IMR-90 (cell line): Measurements from ENCODE around the gene MPPED2. TPM values are rescaled to one million over a fixed set of nuclear protein-coding genes. Genes with fewer than 3 reads are reported as not detected.

Source experiments
- ATAC-seq: fragments of 200-7000 bp; cut with Tn5 transposase; 2 replicates; pipeline ENCODE4 v1.9.1; 2020; ENCODE audit warnings: low read depth, mild to moderate bottlenecking, moderate library complexity
- BruUV-seq: library from RNA; stranded (reverse); fragments of 400-500 nt; replicated peaks from 2 replicates; lab custom pipeline; 2021; lab: Mats Ljungman, UMichigan
- CTCF ChIA-PET: fragments of 300-600 bp; formaldehyde crosslinking; extraction: SDS; loops from one replicate; lab custom pipeline; 2021; ENCODE audit warnings: antibody characterized with exemption; lab: Yijun Ruan, JAX
- POLR2A ChIA-PET: fragments of 300-600 bp; sonication (Branson Sonifier 250); formaldehyde crosslinking; loops from one replicate; lab custom pipeline; 2022; ENCODE audit warnings: antibody characterized with exemption; ENCODE audit not compliant: unreplicated experiment; lab: Charles Lee
- DNase-seq: peaks from one replicate; pipeline ENCODE4 v3.0.0; 2013
- H2AFZ ChIP-seq: replicated peaks from 2 replicates; pipeline ENCODE3; 2013; ENCODE audit warnings: low read length, mild to moderate bottlenecking; ENCODE audit not compliant: poor library complexity
- H2AK5ac ChIP-seq: 2 replicates; pipeline ENCODE4 v1.6.1; 2013; ENCODE audit warnings: low read depth, low read length, inconsistent platforms
- H2AK9ac ChIP-seq: replicated peaks from 2 replicates; pipeline ENCODE3; 2013; ENCODE audit warnings: mild to moderate bottlenecking, low read depth, low read length, moderate library complexity; ENCODE audit not compliant: poor library complexity
- H2BK120ac ChIP-seq: 2 replicates; pipeline ENCODE4 v1.6.1; 2013; ENCODE audit warnings: low read depth, low read length, inconsistent platforms
- H2BK15ac ChIP-seq: 3 replicates; pipeline ENCODE4 v1.6.1; 2013; ENCODE audit warnings: low read depth, low read length, inconsistent platforms
- H2BK20ac ChIP-seq: 2 replicates; pipeline ENCODE4 v1.6.1; 2013; ENCODE audit warnings: low read depth, mild to moderate bottlenecking, inconsistent platforms, low read length, moderate library complexity
- H2BK5ac ChIP-seq: 2 replicates; pipeline ENCODE4 v1.6.1; 2013; ENCODE audit warnings: mild to moderate bottlenecking, low read depth, low read length, inconsistent platforms; ENCODE audit not compliant: poor library complexity, severe bottlenecking
- H3K14ac ChIP-seq: replicated peaks from 2 replicates; pipeline ENCODE4 v1.6.1; 2013; ENCODE audit warnings: low read depth, low read length, inconsistent platforms
- H3K18ac ChIP-seq: 2 replicates; pipeline ENCODE4 v1.6.1; 2013; ENCODE audit warnings: low read depth, low read length, control low read depth
- H3K23ac ChIP-seq: 2 replicates; pipeline ENCODE4 v1.6.1; 2013; ENCODE audit warnings: low read depth, low read length, inconsistent platforms
- H3K27ac ChIP-seq: 2 replicates; pipeline ENCODE4 v1.5.1; 2013; ENCODE audit warnings: mild to moderate bottlenecking, control low read depth, low read length; ENCODE audit not compliant: insufficient read depth
- H3K27me3 ChIP-seq: 2 replicates; pipeline ENCODE4 v1.6.1; 2013; ENCODE audit warnings: low read length; ENCODE audit not compliant: control insufficient read depth, insufficient read depth
- H3K36me3 ChIP-seq: 2 replicates; pipeline ENCODE4 v1.6.1; 2013; ENCODE audit warnings: low read length, mixed read lengths; ENCODE audit not compliant: control insufficient read depth, insufficient read depth
- H3K4ac ChIP-seq: 2 replicates; pipeline ENCODE4 v1.6.1; 2013; ENCODE audit warnings: low read depth, low read length, inconsistent platforms
- H3K4me1 ChIP-seq: 2 replicates; pipeline ENCODE4 v1.6.1; 2013; ENCODE audit warnings: low read length, mixed read lengths; ENCODE audit not compliant: control insufficient read depth, insufficient read depth
- H3K4me2 ChIP-seq: 2 replicates; pipeline ENCODE4 v1.6.1; 2013; ENCODE audit warnings: low read depth, mild to moderate bottlenecking, control low read depth, low read length, moderate library complexity
- H3K4me3 ChIP-seq: 2 replicates; pipeline ENCODE4 v1.5.1; 2013; ENCODE audit warnings: low read depth, mild to moderate bottlenecking, control low read depth, low read length, moderate library complexity; ENCODE audit not compliant: insufficient read depth
- H3K56ac ChIP-seq: 2 replicates; pipeline ENCODE4 v1.6.1; 2013; ENCODE audit warnings: low read length, inconsistent platforms; ENCODE audit not compliant: insufficient read depth; ENCODE audit errors: extremely low read depth
- H3K79me1 ChIP-seq, 2 experiments: 2 replicates each; pipeline ENCODE4 v1.6.1; 2013; ENCODE audit warnings: low read length in 2 of 2, inconsistent platforms in 1 of 2, low read depth in 1 of 2
- H3K9ac ChIP-seq: 2 replicates; pipeline ENCODE4 v1.6.1; 2013; ENCODE audit warnings: low read depth, low read length, control low read depth
- H3K9me1 ChIP-seq: 2 replicates; pipeline ENCODE4 v1.6.1; 2013; ENCODE audit warnings: low read length, inconsistent platforms; ENCODE audit not compliant: insufficient read depth
- H3K9me3 ChIP-seq: 2 replicates; pipeline ENCODE4 v1.6.1; 2013; ENCODE audit warnings: low read length; ENCODE audit not compliant: control insufficient read depth, insufficient read depth
- H4K20me1 ChIP-seq: 2 replicates; pipeline ENCODE4 v1.6.1; 2013; ENCODE audit warnings: low read length, inconsistent platforms; ENCODE audit not compliant: insufficient read depth
- H4K5ac ChIP-seq: 2 replicates; pipeline ENCODE4 v1.6.1; 2013; ENCODE audit warnings: mild to moderate bottlenecking, low read depth, low read length, control low read depth
- H4K8ac ChIP-seq, 2 experiments: 2 replicates each; pipeline ENCODE4 v1.6.1; 2013; ENCODE audit warnings: low read depth in 2 of 2, low read length in 2 of 2, control low read depth in 1 of 2, inconsistent platforms in 1 of 2
- H4K91ac ChIP-seq: 2 replicates; pipeline ENCODE4 v1.6.1; 2013; ENCODE audit warnings: low read depth, low read length, inconsistent platforms; ENCODE audit not compliant: insufficient read depth
- BHLHE40 ChIP-seq: fragments of 150-350 bp; IDR thresholded peaks from 2 replicates; pipeline ENCODE4 v1.6.1; 2016; ENCODE audit warnings: mild to moderate bottlenecking, low read depth, low read length
- CEBPB ChIP-seq: IDR thresholded peaks from 2 replicates; pipeline ENCODE4 v1.6.1; 2012; ENCODE audit warnings: low read depth, low read length, improper control_type of control experiment
- CHD1 ChIP-seq: IDR thresholded peaks from 2 replicates; pipeline ENCODE4 v1.6.1; 2012; ENCODE audit warnings: low read depth, low read length, improper control_type of control experiment
- CTCF ChIP-seq: conservative IDR thresholded peaks from 2 replicates; pipeline ENCODE4 v1.5.1; 2012; ENCODE audit warnings: mild to moderate bottlenecking, low read depth, low read length, improper control_type of control experiment
- ELK1 ChIP-seq: fragments of 150-350 bp; IDR thresholded peaks from 2 replicates; pipeline ENCODE4 v1.6.1; 2016; ENCODE audit warnings: low read depth, mild to moderate bottlenecking, low read length, moderate library complexity, borderline replicate concordance
- FOS ChIP-seq: fragments of 150-350 bp; IDR thresholded peaks from 2 replicates; pipeline ENCODE4 v1.6.1; 2016; ENCODE audit warnings: low read depth, low read length
- MAFK ChIP-seq: IDR thresholded peaks from 2 replicates; pipeline ENCODE4 v1.6.1; 2012; ENCODE audit warnings: low read depth, low read length, improper control_type of control experiment
- MAZ ChIP-seq: IDR thresholded peaks from 2 replicates; pipeline ENCODE4 v1.6.1; 2012; ENCODE audit warnings: low read depth, mild to moderate bottlenecking, low read length, improper control_type of control experiment, moderate library complexity, borderline replicate concordance
- MXI1 ChIP-seq: IDR thresholded peaks from 2 replicates; pipeline ENCODE4 v1.6.1; 2012; ENCODE audit warnings: low read depth, mild to moderate bottlenecking, low read length, moderate library complexity, borderline replicate concordance
- NFE2L2 ChIP-seq: fragments of 150-350 bp; IDR thresholded peaks from 2 replicates; pipeline ENCODE4 v1.6.1; 2016; ENCODE audit warnings: low read depth, mild to moderate bottlenecking, low read length
- POLR2A ChIP-seq: IDR thresholded peaks from 2 replicates; pipeline ENCODE4 v1.6.1; 2012; ENCODE audit warnings: mild to moderate bottlenecking, low read depth, low read length
- RAD21 ChIP-seq: IDR thresholded peaks from 2 replicates; pipeline ENCODE4 v1.6.1; 2012; ENCODE audit warnings: low read length, improper control_type of control experiment
- RCOR1 ChIP-seq: IDR thresholded peaks from 2 replicates; pipeline ENCODE4 v1.6.1; 2012; ENCODE audit warnings: mild to moderate bottlenecking, low read length, improper control_type of control experiment; ENCODE audit not compliant: insufficient replicate concordance
- RFX5 ChIP-seq: IDR thresholded peaks from 2 replicates; pipeline ENCODE4 v1.8.0; 2012; ENCODE audit warnings: low read depth, mild to moderate bottlenecking, low read length, moderate library complexity
- SMC3 ChIP-seq: fragments of 150-350 bp; IDR thresholded peaks from 2 replicates; pipeline ENCODE4 v1.6.1; 2016; ENCODE audit warnings: low read depth, mild to moderate bottlenecking, antibody characterized with exemption, low read length, moderate library complexity
- USF2 ChIP-seq: fragments of 150-350 bp; IDR thresholded peaks from 2 replicates; pipeline ENCODE4 v1.6.1; 2017; ENCODE audit warnings: mild to moderate bottlenecking, antibody characterized with exemption, low read length, low read depth
- WGBS, 2 experiments: methylation state at CpG; one replicate each; pipeline versions ENCODE4 v1.1.5 to v1.1.7; 2013; ENCODE audit warnings: missing lambda C conversion rate in 2 of 2; ENCODE audit not compliant: insufficient read length in 1 of 2; ENCODE audit errors: extremely low coverage in 2 of 2; 5-methylcytosine and 5-hydroxymethylcytosine counted together
- dilution Hi-C: fragments of 300-500 bp; cut with HindIII; formaldehyde crosslinking; loops from one replicate; pipeline ENCODE4 v1.14.3; 2018; ENCODE audit warnings: low sequenced_read_pairs; ENCODE audit not compliant: unreplicated experiment
- in situ Hi-C: fragments of 300-500 bp; cut with MboI; formaldehyde crosslinking; loops from 3 replicates; pipeline ENCODE4 v1.14.3; 2019; ENCODE audit warnings: low sequenced_read_pairs, inconsistent platforms, mixed read lengths
- intact Hi-C: fragments of 100-400 bp; cut with micrococcal nuclease; formaldehyde crosslinking; loops from 2 replicates; pipeline ENCODE4 v1.10.0; 2022
- polyA plus RNA-seq, 3 experiments: library from polyadenylated mRNA; depleted of rRNA; stranded (reverse); fragments of >200 nt; gene quantifications; 2 replicates each; pipeline ENCODE4 v1.2.3, GENCODE V29; 2012; ENCODE audit warnings: low replicate concordance in 1 of 3
- total RNA-seq: library from RNA; depleted of rRNA; stranded (reverse); fragments of >200 nt; gene quantifications from 2 replicates; pipeline ENCODE4 v1.2.3, GENCODE V29; 2012

The MPPED2 gene
- total and polyA plus RNA-seq, 2 of the 4 experiments (the other 2 are of a cell fraction), result 0.10 TPM; not detected in 1

- Histone ChIP-seq H3K9me1 (no peaks in the 10 kb centered on the region), H3K18ac (no peak overlapping the region), H3K9ac (no peak overlapping the region), H2BK20ac (no peak overlapping the region), H2AK5ac (no peak overlapping the region), H3K9me3 (no peaks in the 10 kb centered on the region), H4K5ac (no peak overlapping the region), H3K79me1 (no peaks in the 10 kb centered on the region), H3K4me2 (no peak overlapping the region), H2BK15ac (no peak overlapping the region), H2BK120ac (no peak overlapping the region), H4K8ac (no peak overlapping the region), H2AFZ (no peak overlapping the region), H4K91ac (no peak overlapping the region), H3K23ac (no peak overlapping the region), H3K4me1 (no peaks in the 10 kb centered on the region), H3K4ac (no peak overlapping the region), H3K27ac (no peak overlapping the region), H3K36me3 (no peaks in the 10 kb centered on the region), H3K14ac (no peak overlapping the region), H2AK9ac (no peak overlapping the region), H3K27me3 (no peaks in the 10 kb centered on the region), H4K20me1 (no peaks in the 10 kb centered on the region), H3K4me3 (no peak overlapping the region), H2BK5ac (no peak overlapping the region), H3K56ac (no peak overlapping the region)
- ATAC-seq (no peak), DNase-seq (no peak)
- POLR2A ChIA-PET, result no interaction called here
- TF ChIP-seq POLR2A (no peak), RCOR1 (no peak), BHLHE40 (no peak), MAZ (no peak), CHD1 (no peak), SMC3 (no peak), MAFK (no peak), ELK1 (no peak), RAD21 (no peak), CTCF (no peak), MXI1 (no peak), FOS (no peak), NFE2L2 (no peak), USF2 (no peak), RFX5 (no peak), CEBPB (no peak)
- no TSS peak for BruUV-seq
- WGBS, 2 experiments, result no CpG with 5 or more reads among the region's 2 CpGs
- CTCF ChIA-PET, result no interaction called here
- dilution Hi-C loops (no loop called here), intact Hi-C loops (no loop called here), in situ Hi-C loops (no loop called here)
These were observed 141.1 kb downstream of the MPPED2 start for GRCh38 chr11:30445056-30445455.
